HG03280 (cell line): ENCODE results near the gene ZNF101.
A peak's percentile ranks its signal among the peaks of the same experiment; 100 is the strongest.

Source experiments
- ATAC-seq: cut with Tn5 transposase; IDR thresholded peaks from one replicate; pipeline ENCODE4 v1.9.1; 2021; ENCODE audit warnings: mild to moderate bottlenecking, moderate library complexity; ENCODE audit not compliant: unreplicated experiment

Gene ZNF101

DNA sequence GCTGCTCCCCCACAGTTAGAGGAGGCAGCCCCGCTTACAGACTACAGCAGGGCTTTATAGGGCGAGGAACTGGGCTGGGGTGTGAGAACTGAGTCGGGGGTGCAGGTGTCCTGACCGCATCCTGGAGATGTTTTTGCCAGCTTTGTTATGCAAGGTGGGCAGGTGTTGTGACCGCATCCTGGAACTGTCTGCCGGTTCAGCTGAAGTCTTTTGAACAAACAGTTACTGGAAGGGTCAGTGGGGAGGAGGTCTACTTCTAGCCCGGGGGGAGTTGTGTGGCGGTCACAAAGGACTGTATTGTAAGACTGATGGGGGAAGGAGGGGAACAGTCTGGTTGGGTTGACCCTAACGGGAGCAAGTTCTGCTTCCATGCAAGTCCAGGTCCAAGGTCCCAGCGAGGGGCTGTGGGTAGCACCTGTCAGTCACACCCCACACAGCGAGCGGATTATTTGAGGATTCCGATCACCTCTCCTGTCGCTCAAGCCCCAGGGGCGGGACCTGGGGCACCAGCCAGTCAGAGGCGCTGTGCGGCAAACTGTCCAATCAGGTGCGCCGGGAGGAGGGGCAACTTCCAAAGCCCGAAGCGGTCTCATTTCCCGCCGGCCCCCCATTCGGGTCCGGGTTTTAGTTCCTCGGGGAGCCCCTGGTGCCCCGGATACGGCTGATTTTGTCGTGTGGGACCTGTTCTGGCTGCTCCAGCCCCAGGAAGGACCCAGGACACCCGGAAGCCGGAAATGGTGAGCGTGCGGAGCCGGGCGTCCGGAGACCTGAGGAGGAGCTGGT lies at the start of gene ZNF101:
Gene ZNF101 (plus strand): TSS at position 610 of the 783 bp plus-strand sequence. CDS start 125 bp downstream, at position 735.
- ATAC-seq, result peak; percentile 68

DNA sequence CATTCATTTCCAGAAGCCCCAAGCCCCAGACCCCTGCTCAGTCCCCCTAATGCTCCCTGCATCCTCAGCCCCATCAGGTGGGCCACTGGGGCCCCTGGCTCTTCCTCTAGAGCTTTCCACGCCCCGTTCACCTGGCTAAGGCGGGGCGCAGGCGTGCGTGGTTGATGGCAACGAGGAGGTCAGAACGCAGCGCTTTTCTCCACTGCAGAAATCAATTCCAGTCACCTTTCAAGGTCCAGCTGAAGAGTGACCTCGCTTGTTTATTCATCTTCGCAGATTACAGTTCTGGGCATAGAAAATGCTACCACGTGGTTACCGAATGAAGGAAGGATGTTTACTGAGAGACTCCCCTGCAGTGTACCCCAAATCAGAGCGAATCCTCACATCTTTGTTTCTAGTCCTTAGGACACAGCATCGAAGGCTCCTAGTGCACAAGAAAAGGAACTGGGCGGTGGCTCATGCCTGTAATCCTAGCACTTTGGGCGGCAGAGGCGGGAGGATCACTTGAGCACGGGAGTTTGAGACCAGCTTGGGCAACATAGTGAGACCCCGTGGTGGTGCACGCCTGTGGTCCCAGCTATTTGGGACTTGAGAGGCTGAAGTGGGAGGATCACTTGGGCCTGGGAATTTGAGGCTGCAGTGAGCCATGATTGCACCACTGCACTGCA lies 49.3 kb upstream of the ZNF101 start:
- no peak for ATAC-seq

DNA sequence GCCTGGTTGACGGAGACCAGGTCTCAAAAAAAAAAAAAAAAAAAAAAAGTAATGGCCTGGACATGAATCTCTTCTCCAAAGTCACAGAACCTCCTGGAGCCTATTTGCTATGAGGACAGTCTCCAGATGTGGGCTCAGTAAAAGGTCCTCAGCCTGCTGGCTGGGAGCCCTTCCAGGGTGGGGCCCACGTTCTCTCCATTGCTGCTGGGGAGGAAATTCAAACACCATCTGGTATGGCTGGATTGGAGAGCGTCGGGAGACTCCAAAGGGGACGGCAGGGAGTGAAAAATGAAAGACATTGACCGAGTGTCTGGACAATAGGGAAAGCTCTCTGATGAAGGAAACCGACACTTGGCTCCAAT lies 48.8 kb upstream of the ZNF101 start:
- ATAC-seq, result no peak

DNA sequence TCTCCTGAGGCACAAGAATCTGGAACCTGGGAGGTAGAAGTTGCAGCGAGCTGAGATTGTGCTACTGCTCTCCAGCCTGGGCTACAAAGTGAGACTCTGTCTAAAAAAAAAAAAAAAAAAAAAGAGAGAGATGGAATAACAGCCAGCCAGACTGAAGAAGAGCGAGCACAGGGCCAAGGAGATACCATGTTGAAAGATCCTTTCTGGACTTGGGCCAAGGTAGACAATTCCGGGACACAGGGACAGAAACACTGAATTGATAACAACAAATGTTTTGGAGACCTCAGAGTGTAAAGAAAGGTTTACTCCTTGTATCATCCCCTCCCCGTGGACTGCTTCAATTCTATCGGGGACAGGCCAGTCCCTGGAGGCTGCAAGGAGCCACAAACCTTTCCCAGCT lies 45.3 kb upstream of the ZNF101 start:
- ATAC-seq, result no peak

DNA sequence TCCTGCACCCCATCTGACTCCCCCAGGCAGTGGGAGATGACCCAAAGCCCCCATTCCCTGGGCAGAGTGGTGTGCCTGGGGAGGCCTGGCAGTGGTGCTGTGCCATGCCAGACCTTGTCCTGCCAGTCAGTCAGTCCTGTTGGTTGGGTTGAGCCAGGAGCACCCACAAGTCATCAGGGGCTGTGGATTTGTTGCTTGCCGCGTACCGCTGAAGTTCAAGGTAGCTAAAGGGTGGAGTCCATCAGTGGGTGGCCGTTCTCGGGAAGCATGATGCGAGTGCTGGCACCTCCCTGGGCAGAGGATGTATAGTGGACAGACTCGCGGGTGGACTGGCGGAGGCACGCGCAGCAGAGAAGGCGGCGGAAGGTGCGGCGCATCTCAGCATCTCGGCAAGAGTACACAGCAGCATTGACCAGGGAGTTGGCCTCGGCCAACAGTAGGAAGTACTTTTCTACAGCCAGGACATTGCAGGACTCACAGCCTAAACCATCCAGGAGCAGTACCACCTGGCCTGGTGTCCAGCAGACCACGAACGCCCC lies 44.5 kb upstream of the ZNF101 start:
- ATAC-seq, result no peak

DNA sequence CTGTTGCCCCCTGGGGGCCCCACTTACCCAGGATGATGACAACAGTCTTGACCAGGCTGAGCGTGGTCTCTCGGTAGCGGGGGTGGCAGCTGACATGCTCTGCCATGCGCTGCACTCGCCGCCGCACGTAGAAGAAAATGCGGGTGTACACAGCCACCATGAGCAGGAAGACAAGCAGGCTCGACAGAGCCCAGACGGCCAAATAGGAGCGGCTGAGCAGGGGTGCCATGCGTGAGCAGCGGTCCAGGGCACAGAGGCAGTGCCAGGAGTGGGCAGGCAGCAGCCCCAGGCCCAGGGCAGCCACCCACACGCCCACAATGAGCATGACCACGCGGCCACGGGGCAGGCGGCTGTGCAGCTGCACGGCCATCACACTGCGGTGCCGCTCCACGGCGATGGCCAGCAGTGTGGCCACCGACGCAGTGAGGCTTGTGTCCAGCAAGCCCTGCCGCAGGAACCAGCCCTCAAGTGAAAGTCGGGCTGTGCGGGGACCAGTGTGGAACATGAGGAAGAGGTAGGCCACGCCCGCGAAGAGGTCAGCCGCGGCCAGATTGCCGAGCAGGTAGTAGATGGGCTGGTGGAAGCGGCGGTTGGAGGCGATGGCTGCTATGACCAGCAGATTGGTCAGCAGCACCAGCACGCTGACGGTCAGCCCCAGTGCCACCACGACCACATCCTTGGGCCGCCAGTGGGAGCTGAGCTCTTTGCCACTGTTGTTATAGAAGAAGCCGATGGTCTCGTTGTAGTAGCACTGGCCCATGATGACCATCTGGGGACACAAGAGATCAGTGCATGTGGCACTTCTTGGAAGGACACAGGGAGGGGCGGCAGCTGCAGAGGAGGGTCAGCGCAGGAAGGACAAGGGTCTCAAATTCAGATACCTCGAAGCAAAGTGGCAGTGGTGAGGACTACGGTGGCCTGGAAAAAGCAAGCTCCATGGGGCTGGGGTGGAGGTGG lies 41.8 kb upstream of the ZNF101 start:
- ATAC-seq, result no peak

DNA sequence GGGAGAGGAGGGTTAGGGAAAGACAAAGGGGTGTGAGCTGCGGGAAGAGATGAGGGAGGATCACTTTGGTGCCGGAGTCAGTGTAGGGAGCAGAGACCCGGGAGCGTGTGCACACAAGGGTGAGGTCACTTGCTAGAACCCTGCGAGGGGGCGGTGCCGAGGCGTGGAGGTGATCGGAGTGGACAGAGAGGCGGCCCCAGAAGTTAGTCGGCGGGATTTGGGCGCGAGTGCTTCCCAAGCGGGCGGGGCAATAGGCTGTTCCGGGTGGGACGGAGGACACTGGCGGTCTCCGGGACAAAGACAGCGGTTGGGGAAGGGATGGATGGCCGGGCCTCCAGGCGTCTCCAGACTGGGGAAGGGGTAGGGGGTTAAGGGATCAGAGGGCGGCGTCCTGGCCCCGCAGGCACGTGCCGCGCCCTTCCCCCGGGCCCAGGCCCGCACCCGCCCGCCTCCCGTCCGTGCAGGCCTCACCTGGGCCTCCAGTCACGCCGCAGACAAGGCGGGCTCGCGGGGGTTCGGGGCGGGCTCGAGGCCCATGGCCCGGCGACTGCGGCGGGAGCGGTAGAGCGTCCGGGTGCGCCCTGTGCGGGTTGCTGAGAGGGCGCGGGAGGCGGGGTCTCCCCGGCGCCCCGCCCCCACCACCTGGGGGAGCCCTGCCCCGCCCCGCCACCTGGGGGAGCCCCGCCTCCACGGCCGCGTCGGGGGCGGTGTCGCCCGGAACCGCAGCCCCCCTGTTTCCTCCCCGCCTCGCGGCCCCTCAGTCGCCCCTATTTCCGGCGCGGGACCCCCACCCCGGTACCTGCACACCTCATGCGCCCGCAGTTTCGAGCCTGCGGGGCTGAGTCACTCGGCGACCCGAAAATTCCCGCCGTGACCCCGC lies 40.8 kb upstream of the ZNF101 start, which contains the start of gene LPAR2:
Gene LPAR2 (minus strand): TSS at position 600 of the 880 bp plus-strand sequence. CDS start 945 bp downstream, outside the sequence.
- ATAC-seq, result peak; percentile 68

DNA sequence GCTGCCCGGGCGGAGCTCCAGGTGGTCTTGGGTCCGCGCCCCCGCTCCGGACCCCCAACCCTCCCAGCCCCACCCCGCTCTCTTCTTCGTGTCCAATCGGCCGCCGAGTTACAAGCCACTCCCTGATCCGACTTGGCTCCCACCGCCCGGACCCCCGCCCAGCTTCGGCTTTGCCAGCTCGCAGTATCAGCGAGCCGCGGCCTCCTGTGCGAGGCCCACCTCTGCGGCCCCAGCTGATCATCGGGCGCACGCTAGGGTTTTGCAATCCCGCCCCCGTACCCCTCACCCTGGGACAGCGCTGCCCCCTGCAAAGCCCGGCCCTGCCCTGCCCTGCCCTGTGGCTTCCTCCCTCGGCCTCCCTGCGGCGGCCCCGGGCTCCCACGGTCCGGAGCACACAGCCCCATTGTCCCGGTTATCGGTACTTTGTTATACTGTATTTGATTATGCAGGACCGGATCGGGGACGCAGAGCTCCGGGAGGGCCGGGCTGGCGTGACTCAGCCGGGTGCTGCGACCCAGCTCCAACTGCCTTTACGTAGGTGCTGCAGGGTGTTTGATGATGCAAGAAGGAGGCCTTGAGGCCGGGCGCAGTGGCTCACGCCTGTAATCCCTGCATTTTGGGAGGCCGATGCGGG lies 40.0 kb upstream of the ZNF101 start:
- peak; percentile 6 for ATAC-seq

DNA sequence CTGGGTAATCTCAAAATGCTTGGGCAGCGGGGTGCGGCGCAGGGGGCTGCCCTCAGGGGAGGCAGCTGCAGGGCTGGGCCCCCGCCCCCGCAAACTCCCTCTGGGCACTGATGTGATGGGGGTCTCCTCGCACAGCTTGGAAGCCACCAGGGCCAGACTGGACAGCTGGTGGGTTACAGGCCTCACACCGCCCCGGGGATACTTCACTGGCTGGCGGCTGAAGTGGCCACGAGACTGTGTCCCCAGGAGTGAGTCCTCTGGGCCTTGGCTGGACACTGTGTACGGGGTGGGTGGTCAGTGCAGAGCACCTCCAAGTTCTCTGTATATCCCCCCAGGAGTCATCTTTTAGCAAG lies 38.6 kb upstream of the ZNF101 start:
- ATAC-seq, result no peak

DNA sequence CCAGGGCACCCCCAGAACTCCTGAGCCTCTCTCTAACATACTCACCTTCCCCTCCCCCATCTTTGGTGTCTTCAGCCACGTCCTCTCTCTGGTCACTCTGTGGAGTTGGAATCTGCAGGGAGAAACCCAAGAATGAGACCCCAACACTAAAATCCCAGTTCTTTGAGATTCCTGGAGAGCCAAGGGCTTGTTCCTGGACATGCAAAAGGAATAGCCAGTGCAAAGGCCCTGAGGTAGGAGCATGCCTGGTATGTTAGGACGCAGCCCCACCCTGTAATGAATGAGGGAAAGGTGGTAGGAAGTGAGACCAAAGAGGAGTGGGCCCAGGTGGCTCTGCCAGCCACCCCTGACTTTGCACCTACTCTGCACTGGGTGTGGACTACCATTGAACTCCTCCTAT lies 38.2 kb upstream of the ZNF101 start:
- no peak for ATAC-seq

DNA sequence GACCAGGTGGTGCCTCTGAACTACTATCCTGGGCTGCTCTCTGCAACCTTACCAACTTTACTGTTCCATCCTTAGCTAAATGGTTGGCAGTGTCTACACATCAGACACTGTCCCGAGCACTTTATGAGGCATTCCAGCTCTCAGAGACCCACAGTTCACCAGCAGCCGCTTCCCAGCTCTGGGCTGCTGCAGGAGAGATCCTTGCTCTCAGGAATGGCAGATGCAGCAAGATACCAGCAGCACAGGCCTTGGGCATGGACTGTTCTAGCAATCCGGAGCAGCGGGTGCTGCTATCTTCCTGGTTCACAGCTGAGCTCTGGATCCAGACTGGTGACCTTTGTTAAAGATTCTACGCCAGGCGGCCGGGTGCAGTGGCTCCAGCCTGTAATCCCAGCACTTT lies 37.3 kb upstream of the ZNF101 start:
- no peak for ATAC-seq

DNA sequence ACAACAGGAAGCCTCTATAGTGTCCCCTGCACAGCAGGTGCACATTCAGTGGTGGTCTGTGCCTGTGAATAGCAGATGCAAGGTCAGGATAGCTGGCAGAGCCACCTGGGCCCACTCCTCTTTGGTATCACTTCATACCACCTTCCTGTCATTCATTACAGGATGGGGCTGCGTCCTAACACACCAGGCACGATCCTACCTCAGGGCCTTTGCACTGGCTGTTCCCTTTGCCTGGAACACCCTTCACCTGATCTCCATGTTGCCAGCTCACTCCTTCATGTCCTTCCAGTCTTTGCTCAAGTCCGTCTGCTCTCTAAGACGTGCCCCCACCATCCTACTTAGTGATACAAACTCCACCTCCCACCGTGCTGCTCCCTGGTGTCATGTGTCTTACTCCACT lies 36.0 kb upstream of the ZNF101 start:
- ATAC-seq, result no peak

DNA sequence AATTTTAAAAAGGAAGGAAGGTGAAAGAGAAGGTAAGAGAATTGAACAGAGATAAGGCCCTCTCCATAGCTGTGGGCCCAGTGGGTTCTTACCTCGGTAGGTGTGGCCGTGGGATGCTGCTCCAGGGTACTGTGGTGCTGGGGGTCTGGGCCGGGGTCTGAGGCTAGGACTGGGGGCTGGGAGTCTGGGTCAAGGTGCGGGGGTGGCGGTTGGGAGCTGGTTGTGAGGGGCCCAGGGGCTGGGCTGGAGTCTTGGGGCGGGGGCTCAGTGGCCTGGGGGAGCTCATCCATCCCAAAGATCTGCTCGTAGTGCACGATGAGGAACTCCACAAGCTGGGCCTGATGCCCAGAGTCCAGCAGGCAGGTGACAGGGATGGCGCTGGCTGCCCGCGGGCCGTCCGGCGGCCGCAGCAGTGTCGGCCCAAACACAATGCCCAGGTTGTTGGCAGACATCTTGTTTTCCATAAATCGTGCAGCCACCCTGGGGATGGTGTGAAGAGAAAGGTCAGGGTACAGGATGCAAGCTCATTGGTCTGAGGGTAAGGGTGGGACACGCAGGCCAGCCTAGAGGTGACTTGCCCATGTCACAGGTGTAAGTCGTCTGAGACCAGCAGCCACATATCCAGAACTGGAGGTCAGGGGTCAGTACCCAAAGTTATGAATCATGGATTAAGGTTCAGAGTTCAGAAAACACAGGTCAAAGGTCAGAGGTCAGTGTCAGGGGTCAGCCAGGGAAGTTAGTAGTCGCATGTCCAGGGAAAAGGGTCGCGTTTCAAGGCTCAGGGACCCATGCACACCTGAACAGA lies 34.7 kb upstream of the ZNF101 start:
- no peak for ATAC-seq

DNA sequence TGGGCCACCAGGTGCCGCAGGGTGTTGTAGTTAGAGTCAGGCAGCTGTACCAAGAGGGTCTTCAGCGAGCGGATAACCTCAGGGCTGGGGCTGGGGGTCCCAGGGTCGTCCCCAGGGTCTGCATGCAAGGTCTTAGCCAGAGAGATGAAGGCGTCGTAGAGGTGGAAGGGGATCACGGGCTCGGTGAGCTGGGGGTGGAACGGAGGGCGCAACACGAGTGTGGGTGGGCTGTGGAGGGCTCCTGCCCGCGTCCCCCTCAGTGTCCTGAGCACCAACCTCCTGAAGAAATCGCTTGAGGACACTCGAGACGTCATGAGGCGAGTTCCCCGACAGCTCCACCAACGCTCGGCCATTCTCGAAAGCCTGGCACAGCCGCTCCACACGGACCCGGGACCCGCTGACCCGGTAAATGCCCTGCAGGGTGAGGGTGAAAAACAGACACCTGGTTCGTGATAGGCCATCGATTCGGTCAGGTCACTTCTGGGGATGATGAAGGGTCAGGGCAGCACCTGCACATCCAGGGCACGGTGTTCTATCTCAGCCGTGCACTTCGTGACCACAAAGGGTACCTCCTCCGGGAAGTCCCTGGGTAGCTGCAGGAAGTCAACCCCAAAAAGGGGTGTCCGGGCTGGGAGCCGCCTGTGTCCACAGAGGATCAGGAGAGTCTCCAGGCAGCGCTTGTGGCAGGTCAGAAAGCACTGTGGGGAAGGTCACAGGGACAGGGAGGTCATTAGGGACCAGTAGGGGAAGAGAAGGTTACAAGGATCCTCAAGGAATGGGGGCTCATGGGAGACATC lies 33.9 kb upstream of the ZNF101 start:
- ATAC-seq, result no peak

DNA sequence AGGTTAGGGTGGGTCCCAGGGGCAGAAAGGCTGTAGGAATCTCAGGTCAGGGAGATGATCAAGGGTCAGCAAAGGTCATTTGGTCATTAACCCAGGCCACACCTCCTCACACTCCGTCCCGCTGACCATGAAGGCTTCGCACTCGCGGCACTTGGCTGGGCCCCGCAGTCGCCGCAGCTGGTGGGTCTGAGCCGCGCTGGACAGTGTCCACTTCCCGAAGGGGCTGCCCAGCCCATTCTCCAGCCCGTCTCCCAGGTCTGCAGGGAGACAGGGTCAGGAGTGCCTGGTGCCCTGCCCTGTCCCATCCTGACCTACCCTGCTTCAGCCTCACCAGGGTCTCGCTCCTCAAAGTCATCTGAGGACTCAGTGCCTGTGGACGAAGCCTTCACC lies 33.3 kb upstream of the ZNF101 start:
- no peak for ATAC-seq

DNA sequence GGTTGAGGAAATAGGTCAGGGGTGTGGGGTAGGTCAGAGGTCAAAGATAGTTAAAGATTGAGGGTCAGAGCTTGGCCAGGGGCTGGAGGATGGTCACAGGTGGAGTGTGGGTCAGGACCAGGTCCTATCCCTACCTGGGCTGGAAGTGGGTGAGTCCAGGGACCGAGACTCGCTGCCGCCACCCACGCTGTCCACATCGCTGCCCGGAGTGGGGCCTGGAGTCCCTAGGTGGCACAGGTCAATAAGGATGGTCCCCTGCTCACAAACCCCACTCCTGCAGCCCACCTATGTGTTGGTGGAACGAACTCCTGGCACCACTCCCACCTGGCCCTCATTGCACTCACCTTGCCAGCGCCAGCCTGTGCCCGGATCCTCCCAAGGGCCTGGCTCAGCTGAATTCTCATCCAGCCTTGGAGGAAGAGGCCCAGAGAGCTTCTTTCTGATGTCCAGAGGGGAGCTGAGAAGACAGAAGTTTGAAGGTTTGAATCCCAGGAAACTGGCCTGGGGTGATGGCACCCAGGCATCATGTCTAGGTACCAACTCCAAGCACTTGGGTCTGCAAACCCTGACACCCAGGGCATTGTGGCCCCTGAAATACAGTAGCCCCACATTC lies 32.0 kb upstream of the ZNF101 start:
- ATAC-seq, result no peak

DNA sequence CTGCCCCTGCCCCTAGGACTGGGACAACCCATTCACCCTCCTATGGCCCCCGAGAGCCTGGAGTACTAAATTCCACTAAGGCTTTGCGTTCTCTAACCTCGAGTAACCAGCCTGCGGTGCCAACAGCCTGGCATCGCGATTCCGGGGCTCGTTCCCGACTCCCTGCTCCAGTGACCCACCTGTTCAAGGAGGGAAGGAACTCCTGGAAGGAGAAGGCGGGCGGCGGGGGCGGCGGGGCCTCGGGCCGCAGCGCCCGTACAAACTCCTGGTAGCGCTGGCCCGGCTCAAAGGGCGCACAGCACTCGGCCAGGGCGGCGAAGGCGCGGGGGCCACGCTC lies 31.5 kb upstream of the ZNF101 start:
- no peak for ATAC-seq
